GM13976 (cell line): ENCODE data around the gene VGLL2.

Source experiments
- DNase-seq: peaks from one replicate; pipeline ENCODE4 v3.0.0; 2012; ENCODE audit warnings: low spot score
- CTCF ChIP-seq: IDR thresholded peaks from 2 replicates; pipeline ENCODE4 v1.5.1; 2012; ENCODE audit warnings: borderline replicate concordance, mild to moderate bottlenecking; ENCODE audit not compliant: insufficient read depth; ENCODE audit errors: extremely low read depth, missing control alignments, control extremely low read depth
- in situ Hi-C: fragments of 300-500 bp; cut with MboI; formaldehyde crosslinking; loops from one replicate; pipeline ENCODE4 v1.12.0; 2022; ENCODE audit warnings: low sequenced_read_pairs, mixed read lengths, inconsistent platforms; ENCODE audit not compliant: unreplicated experiment

VGLL2 gene

GRCh38 chr6:117298941-117299340 lies 33.6 kb downstream of the VGLL2 start:
- TF ChIP-seq CTCF: no peak
- in situ Hi-C loops: no loop called here
- DNase-seq: no peak

GRCh38 chr6:117303323-117303722 lies 38.0 kb downstream of the VGLL2 start:
- in situ Hi-C loops: no loop called here
- DNase-seq: no peak
- TF ChIP-seq CTCF: no peak

GRCh38 chr6:117304446-117304845 lies 39.1 kb downstream of the VGLL2 start:
- TF ChIP-seq CTCF: no peak
- in situ Hi-C loops: no loop called here
- DNase-seq: no peak

GRCh38 chr6:117306227-117306790 lies 41.0 kb downstream of the VGLL2 start:
- TF ChIP-seq CTCF: no peak
- no peak for DNase-seq
- in situ Hi-C loops: no loop called here

GRCh38 chr6:117307655-117308054 lies 42.3 kb downstream of the VGLL2 start:
- no peak for TF ChIP-seq CTCF
- in situ Hi-C loops: no loop called here
- DNase-seq: no peak

GRCh38 chr6:117309069-117309468 lies 43.7 kb downstream of the VGLL2 start:
- no peak for DNase-seq
- in situ Hi-C loops: no loop called here
- TF ChIP-seq CTCF: no peak

- no peak for TF ChIP-seq CTCF
- DNase-seq: no peak
- in situ Hi-C loops: no loop called here
Measured at GRCh38 chr6:117309611-117310010, 44.3 kb downstream of the VGLL2 start.
